ENCODE results near the gene PPP4R3B.
"Not testable (repeated sequence)": the region's sequence is repeated elsewhere in the genome, so short reads cannot be mapped to it uniquely, and the experiment has no call there.

PPP4R3B gene

DNA sequence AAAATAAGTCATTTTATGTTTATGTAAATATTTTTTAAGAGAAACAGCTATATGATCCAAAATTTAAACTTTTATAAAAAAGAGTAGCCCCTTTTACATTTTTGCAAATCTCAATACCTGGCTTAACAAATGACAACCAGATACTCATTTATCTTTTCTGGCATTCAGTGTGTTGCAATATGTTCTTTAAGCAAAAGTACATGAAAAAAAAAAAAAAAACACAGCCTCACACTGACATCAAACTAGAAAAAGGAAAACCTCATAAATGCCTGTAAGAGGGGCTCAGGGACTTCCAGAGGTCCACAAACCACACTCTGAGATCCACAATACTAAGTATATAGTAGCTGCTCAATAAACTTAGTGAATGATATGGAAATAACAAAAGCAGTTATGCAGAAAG lies 21.9 kb downstream of the PPP4R3B start:
- DNase-seq, result no peak

DNA sequence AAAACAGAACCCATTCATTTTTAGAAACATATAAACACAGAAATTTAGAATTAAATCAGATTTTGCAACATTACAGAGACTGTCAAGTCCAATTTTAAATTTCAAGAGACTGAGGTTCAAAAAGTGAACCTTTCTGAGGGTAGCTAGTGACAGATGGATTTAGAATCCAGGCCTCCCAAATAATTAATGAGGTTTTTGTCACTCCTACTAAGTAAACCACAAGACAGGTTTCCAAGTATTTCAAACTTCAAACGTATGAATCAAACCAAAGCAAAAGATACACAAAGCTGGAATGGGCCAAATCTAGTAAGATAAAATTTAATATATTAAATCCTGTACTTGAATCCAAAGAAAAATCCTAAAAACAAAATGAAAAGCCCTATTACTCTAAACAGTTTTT lies 25.3 kb downstream of the PPP4R3B start:
- DNase-seq, result no peak

DNA sequence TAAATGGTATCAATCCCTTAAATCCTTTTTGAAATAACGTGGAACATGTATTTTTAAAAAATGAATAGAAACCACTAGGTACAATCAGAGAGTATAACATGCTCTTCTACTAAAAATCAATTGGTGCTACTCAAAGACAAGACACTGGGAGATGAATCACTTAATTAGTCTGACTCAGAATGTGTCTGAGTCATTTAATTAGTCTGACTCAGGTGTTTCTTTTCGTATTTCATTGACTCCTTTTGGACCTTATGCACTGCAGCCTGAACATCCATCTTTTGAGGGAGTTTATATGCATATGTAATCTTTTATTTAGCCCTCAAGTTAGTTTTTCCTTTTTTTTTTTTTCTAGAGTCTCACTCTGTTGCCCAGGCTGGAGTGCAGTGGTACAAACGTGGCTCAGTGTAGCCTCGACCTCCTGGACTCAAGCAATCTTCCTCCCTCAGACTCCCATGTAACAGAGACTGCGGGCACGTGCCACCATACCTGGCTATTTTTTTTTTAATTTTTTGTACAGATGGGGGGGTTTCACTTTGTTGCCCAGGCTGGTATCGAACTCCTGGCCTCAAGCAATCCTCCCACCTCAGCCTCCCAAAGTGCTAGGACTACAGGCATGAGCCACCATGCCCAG lies 26.5 kb downstream of the PPP4R3B start:
- DNase-seq, result no peak

DNA sequence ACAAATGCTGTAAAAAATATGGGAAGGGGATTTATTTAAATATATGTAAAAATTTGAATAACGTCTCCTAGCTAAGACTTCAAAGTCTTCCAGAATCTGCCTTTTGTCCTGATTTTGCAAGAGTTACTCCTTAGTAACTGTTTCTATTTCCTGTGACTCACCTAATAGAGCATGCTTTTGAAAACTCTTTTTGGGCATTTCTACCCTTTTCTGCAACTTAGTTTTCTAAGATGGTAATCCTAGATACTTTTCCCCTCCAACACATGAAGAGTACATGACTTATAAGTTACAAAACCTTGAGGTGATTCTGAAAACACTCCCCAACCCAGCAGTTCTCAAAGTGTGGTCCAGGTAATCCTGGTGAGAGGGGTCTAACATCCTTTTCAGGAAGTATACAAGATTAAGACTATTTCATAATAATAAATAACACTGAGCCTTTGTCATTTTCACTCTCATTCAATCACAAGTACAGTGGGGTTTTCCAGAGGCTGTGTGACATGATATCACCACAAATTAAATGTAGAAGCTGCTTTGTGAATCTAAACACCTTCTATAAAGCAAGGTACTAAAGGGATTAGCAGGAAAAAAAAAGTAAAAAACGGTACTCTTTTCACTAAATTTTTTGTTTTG lies 31.9 kb downstream of the PPP4R3B start:
- no peak for DNase-seq

DNA sequence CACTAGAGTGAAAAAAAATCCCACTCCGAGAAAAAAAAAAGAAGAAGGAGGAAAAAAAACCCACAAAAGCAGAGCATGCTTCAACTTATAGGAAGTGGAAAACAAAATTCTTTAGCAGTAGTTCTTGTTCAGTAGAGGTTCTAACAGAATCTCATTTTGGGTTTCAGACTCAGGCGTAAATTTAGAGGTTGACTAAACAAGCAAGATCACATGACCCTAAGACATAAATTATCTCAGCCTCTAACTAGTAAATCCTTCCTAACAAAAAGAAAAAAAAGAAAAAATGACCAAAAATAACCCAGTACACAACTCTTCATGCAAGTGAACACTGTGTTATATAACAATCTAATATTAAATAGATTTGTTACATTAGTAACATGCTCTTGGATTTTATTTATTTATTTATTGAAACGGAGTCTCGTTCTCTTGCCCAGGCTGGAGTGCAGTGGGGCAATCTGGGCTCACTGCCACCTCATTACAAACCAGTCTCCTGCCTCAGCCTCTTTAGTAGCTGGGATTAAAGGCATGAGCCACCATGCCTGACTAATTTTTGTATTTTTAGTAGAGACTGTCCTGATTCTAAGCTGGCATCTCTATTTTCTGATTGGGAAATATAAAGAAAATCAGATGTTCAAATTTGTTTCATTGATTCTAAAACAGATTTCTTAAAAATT lies 35.4 kb downstream of the PPP4R3B start:
- no peak for DNase-seq

DNA sequence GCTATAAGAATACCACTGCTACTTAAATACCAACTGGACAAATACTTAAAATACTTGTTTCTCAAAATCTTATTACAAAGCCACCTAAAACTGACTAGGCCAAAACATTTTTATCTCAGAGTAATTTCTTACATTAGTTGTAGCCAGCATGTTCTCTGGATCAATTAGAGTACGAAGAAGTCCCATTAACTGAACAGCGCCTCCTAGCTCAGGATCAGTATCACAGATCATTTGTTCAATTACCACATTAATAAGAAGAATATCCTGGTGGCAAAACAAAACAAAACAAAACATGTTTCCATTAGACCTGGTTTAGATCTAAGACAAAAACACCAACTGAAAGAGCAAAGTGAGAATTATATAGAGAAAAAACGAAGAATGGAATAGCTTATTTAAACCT lies 36.0 kb downstream of the PPP4R3B start:
- DNase-seq, result no peak

DNA sequence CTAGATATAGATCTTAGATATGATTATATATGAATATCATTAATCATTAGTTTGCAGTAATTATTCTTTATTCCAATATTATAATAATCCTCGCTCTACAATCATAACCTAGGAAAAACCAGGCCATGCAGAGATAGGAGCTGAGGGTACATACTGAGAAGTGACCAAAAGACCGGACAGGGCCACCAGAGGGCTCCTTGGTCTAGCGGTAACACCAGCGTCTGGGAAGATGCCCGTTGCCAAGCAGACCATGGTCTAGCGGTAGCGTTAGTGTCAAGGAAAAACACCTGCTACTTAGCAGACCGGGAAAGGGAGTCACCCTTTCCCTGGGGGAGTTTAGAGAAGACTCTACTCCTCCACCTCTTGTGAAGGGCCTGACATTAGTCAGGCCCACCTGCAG lies 48.4 kb downstream of the PPP4R3B start:
- not testable (repeated sequence) for DNase-seq

DNA sequence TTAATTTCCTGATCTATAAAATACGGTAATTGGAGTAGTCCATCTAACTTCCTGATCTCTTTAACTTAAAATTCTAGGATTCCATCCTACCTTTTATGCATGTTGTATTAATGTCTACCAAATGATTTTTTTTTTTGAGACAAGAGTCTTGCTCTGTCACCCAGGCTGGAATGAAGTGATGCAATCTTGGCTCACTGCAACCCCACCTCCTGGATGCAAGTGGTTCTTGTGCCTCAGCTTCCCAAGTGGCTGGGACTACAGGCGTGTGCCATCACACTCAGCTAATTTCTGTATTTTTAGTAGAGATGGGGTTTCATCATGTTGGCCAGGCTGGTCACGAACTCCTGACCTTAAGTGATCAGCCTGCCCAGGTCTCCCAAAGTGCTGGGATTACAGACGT lies 50.1 kb downstream of the PPP4R3B start:
- no peak for DNase-seq

DNA sequence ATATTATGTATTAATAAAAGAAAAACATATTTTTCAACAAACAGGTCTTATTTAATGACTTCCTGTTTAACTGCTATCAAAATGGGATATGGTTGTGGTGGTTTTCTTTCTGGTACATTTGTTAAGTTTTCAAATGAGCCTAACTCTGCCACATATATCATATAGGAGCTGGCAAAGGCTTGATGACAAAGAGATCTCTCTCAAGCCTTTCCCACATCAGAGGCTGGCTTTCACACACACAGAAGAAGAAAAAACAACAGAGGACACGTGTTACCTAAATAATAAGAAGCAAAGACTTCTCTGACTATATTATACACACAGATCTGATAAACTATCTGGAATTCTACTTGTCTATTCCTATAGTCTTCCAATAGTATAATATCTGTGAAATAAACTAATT lies 51.8 kb downstream of the PPP4R3B start:
- DNase-seq, result no peak

DNA sequence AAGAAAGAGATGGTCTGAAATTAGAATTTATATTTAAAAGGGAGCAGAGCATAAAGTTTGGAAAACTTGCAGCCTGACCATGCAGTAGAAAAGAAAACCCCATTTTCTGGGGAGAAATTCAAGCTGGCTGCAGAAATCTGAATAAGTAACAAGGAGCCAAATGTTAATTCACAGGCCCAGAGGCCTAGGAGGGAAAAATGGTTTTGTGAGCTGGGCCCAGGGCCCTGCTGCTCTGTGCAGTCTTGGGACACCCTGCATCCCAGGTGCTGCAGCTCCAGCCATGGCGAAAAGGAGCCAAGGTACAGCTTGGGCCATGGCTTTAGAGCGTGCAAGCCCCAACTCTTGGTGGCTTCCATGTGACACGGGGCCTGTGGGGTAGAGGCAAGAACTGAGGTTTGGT lies 56.6 kb downstream of the PPP4R3B start:
- DNase-seq, result no peak

DNA sequence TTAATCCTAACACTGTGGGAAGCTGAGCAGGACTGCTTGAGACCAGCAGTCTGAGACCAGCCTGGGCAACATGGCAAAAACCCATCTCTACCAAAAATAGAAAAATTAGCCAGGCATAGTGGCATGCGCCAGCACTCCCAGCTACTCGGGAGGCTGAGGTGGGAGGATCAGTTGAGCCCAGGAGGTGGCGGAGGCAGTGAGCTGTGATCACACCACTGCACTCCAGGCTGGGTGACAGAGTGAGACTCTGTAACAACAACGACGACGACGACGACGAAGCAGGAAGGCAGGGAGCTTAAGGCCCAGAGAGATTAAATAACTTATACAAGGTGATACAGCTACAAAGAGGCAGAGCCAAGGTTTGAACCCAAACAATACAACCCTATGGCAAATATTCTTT lies 60.6 kb downstream of the PPP4R3B start:
- DNase-seq, result no peak

DNA sequence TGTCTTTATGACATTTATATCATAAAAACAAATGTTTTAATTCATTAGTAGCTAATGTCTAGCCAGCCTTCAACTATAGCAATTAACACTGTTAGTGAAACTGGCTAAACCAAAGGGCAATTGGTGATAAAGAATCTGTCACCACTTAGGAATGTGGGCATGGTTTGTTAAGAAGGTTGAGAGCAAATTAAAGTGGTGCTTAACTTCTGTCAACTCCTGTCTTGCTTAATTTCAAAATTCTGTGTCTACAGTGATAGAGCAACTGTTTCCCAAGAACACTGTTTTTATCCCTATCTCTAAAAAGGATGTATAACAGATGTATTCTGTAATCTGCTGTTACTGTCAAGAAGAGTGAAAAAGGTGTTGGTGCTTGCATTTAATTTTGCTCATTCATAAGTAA lies 61.4 kb downstream of the PPP4R3B start:
- DNase-seq, result no peak

DNA sequence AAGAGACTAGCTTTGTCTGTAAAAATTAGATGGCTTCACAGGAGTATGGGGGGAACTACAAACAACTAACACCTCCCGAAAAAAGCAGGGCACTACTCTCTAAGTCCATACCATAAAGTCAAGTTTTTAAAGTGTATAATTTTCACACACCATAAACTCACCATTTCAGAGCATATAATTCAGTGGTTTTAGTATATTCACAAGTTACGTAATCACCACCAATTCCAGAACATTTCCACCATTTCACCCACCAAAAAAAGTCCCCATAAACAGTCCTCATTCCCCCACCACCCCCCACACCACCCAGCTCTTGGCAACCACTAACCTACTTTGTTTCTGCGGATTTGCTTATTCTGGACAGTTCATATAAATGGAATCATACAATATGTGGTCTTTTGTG lies 64.1 kb downstream of the PPP4R3B start:
- no peak for DNase-seq

DNA sequence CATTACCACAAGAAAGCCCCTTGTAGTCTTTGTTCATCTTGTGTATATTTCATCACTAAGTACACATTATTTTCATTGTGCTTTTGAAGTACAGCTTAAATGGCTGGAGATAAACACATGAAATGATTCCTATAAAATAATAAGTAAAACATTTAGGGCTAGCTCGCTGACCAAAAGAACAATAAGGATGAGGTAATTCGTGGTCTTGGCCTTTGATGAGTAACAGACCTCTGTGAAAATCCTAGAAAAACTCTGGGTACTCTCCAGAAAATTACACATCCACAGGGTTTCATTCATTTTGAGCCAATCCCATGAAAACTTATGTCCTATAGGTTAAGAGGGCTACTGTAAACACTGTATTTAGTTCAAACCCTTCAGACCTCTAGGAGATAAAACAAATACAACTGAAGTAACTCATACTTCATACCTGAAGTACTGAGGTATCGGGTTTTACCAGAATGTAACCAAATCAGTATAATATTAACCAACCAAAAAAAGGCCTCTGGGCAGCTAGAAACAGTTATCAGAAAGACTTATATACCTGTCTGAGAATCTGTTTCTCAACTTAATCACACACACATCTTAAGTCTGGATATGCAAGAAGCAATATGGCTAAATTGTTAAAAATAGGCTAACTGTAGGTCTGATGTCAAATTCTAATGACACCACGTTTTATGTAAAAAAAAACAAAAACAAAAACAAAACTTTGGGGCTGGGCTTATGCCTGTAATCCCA lies 66.9 kb downstream of the PPP4R3B start:
- DNase-seq, result peak; percentile 31

DNA sequence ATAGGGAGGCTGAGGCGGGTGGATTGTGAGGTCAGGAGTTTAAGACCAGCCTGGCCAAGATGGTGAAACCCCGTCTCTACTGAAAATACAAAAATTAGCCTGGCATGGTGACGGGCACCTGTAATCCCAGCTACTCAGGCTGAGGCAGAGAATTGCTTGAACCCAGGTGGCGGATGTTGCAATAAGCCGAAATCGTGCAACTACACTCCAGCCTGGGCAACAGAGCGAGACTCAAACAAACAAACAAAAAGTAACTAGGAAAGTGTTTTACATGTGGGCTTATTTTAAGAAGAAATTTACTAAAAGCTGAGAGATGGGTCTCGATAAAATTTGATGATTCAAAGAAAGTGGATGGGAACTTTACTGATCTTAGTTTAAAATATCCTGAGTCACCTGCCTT lies 69.7 kb downstream of the PPP4R3B start:
- not testable (repeated sequence) for DNase-seq

DNA sequence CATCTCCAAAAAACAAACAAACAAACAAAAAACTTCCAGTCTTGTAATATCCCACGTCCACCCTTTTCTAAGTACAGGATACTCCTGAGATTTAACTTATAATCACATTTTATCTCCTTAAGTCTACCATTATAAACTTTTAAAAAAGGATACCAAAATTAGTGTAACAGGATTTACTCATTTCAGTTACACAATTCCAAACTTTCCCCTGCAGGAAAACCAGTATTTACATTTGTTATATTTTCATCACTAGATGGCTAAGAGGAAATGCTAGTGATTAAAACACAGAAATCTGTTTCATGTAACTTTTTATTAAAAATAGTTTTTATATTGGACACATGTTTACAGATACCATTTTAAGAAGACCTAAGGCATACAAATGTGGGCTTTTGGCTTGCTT lies 70.4 kb downstream of the PPP4R3B start:
- no peak for DNase-seq

DNA sequence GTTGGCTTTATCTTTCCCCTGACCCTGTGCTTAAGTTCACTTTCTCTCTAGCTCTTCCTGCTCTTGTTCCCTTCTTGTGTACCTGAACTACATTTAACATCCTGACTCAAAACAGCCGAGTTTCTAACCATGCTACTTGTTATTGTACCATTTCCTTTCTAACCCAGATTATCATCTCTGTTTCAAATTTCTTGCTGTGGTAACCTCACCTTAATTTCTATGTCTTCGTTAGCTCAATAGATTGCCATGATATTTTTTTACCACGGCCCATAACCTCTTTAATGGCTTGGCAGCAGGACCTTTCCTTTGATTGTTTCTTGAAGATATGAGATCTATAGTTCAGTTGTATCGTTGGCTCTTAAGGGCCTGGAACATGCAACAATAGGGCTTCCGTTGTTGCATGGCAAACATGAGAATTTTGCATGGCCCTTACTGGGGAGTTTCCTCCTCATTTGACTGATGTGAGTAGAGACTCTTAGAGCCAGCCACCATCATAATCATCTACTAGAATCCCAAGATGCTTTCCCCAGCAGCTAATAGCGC lies 86.8 kb downstream of the PPP4R3B start:
- no peak for DNase-seq

DNA sequence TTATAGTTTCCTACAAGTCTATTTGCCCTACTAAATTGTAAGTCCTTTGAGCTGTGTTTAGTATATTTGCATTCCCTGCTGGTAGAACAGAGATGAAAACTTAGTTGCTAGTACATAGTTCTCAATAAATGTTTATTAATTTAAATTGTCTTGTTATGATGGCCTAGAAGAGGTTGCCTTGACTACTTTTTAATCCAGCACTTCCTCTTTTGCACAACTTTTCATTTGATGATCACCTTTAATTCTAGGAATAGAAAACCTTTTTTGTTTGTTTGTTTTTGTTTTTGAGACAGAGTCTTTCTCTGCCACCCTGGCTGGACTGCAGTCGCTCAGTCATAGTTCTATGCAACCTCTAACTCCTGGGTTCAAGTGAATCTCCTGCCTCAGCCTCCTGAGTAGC lies 91.2 kb downstream of the PPP4R3B start:
- DNase-seq, result no peak

DNA sequence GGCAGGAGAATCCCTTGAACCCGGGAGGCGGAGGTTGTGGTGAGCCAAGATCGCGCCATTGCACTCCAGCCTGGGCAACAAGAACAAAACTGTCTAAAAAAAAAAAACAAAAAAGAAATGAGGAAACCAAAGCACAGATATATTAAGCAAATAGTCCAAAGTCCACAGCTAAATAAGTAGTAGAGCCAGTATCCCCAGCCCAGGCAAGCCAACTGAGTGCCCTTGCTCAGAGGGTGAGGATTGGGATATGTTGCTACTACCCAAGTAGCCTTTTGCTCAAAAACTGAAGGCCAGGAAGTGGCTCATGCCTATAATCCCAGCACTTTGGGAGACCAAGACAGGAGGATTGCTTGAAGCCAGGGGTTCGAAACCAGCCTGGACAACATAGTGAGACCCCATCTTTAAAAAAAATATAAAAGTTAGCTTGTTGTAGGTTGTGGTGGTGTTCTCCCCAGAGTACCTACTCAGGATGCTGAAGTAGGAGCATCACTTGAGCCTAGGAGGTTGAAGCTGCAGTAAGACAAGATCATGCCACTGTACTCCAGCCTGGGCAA lies 92.5 kb downstream of the PPP4R3B start:
- no peak for DNase-seq

DNA sequence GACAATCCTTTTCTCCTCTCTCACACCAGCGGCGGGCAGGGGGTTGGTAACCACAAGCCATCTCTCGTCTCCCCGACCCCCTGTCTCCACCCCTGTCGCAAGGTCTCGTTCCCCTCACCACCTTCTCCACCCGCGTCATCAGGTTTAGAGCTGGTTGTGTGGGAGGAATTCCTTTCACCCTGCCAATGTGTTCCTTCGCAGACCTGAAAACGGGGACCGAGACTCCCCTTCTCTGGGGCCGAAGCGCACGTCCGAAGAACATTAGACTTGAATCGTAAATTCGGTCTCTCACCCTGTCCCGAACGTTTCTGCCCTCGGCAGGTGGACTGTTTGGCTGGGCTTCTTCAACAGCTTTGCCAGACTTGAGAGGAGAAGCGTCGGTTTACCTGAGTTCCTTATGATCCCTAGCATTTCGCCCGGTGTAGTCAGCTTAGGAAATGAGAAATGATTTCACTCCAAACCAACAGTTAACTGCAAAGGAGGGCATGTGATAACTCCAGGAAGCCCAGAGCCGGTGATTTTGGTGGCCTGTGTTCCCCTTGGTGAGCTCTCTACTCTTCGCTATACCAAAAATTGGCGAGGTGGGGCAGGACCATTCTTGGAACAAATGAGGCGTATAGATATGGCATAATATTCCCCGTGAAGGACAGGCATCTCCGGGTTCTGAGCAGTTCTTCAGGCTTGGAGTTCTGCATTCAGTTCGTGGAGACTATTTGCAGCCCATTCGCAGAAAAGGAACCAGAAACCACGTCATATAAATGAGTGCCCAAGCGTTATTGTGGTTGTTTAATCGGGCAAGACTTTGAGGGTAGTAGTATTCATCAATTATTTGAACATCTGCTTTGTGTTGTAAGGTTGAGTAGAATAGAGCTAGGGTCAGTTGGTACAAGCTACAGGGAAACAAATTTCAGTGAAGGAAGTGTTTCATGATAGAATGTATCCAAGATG lies 97.2 kb downstream of the PPP4R3B start:
- peak; percentile 15 for DNase-seq

DNA sequence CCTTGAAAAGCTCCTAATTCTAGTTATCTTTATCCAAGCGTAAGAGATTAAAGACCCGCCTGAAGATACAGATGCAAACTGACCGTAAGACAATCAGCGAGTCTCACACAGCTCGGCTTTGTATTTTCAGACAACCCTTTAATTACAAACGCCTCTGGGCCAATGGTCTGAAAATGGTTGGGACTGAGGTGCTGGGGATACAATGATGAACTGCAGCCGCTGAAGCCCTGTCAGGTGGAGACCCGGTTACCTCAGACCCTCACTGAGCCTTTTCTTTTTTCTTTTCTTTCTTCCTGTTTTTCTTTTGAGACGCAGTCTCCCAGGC lies 98.6 kb downstream of the PPP4R3B start:
- DNase-seq, result no peak

DNA sequence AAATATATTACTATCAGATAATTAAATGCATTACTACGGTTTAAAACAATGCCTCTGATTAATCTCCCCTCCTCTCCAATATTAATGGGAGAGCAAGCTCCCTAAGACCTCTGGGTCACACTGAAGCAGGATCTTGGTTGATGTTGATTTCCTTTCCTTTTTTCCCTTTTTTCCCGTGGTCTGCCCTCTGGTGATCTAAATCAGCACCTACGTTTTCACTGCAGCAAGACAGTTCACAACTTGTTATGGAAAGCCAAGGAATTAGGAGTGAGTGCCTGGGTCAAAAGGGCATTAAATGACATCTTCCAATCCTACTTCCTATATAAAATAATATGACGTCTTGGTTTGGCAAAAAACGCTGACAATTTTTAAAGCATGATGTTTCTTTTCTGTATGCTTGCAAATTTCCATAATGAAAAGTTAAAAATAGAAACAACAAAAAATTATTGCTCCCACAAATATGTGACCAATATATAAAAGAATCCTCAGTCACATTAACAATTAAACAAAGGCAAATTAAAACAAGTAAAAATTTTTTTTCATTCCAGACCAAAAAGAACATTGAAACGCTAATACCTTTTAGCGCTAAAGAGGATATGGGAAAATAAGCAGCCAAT lies 105.8 kb downstream of the PPP4R3B start:
- peak; percentile 29 for DNase-seq
